ENCODE data around the gene ALOX12B. TPM values are rescaled to one million over a fixed set of nuclear protein-coding genes. Genes with fewer than 3 reads are reported as not detected.
"Not testable (repeated sequence)": the region's sequence is repeated elsewhere in the genome, so short reads cannot be mapped to it uniquely, and the experiment has no call there.

The ALOX12B gene
- total and polyA plus RNA-seq, 2 donors (not counting 1 experiment from before 2014, with no cell fraction given): 0.57 to 0.69 TPM

DNA sequence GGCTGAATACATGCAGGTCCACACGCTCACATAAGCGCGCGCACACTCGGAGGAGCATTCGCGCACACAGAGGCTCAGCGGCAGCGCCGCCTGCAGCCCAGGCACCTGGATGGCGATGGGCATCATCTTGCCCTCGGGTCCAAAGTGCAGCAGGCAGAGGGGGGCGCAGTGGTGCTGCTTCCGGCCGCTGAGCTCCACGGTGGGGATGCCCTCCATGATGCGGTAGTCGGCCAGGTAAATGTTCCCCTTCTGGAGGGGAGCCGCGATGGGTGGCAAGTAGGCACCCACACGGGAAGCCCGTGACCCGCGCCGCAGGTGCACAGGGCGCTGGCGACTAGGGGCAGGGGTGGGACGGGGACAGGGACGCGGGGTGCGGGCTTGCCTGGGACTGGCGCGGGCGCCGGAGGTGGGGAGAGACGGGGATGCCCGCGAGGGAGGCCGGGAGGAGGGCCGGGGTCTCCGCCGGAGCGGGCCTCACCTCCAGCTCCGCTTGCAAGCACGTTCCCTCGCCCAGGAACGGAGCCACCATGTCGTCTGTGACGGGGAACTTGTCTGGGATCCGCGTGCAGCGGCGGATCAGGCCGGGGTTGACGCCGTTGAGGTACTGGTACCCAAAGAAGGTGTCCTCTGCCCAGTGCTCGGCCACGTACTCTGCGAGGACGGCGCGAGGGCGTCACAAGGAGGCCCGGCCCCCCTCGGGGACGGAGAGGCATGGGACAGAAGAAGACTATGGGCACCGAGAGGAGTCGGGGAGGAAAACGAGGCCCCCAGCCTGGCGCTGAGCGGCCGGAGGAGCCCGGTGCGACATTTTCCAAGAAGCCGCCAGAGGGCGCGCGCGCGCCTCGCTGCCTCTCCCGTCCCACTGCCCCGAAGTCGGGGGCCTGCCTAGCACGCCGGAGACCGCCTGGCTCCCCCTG lies 8.0 kb downstream of the ALOX12B start:
- peak overlapping the region; percentile 92 for H3K27ac Mint-ChIP-seq
- peaks cover 9% of the 10 kb centered on the region for H4K20me1 ChIP-seq (ENCODE audit: control insufficient read depth, insufficient read depth, low read length, poor library complexity, severe bottlenecking)
- peak overlapping the region; percentile 76 for H3K9ac ChIP-seq (ENCODE audit: low read length)
- peak; percentile 90 for DNase-seq
- peaks cover 9 to 15% of the 10 kb centered on the region in 2 donors for H3K4me1 ChIP-seq (ENCODE audit: control insufficient read depth in 2 of 2, insufficient read depth in 2 of 2, low read length in 2 of 2)
- no peaks in the 10 kb centered on the region for H3K9me3 Mint-ChIP-seq (ENCODE audit: insufficient read depth)
- peak overlapping the region; percentile 48 to 75 for H3K27ac ChIP-seq (ENCODE audit: low read length in 2 of 2)
- H2AFZ ChIP-seq (ENCODE audit: insufficient read depth, low read depth, low read length, poor library complexity, severe bottlenecking): peak overlapping the region; percentile 98
- peaks cover 6% of the 10 kb centered on the region for H3K27me3 Mint-ChIP-seq
- 1% methylated on average over 81 of the region's 87 CpGs for WGBS (ENCODE audit: insufficient coverage)
- peak overlapping the region; percentile 97 for H3K4me2 ChIP-seq (replicated peaks; ENCODE audit: low read depth, low read length, poor library complexity, severe bottlenecking)
- peak overlapping the region; percentile 96 for H3K4me3 Mint-ChIP-seq
- POLR2A ChIA-PET: interaction anchor here (0.6 to 1.3 kb wide), 13 partner anchors 9 to 210 kb away, joined by 3 to 8 read pairs (median 3); partner anchors contain the start of gene CTC1
- no peaks in the 10 kb centered on the region for H3K36me3 ChIP-seq (replicated peaks in 1 of 2; ENCODE audit: control extremely low read depth in 1 of 2, control insufficient read depth in 1 of 2, extremely low read depth in 1 of 2, insufficient read depth in 2 of 2, low read length in 1 of 2)
- peaks cover 7% of the 10 kb centered on the region for H3K79me2 ChIP-seq (ENCODE audit: control insufficient read depth, insufficient read depth, low read length)
- peaks cover 14% of the 10 kb centered on the region for H3K4me1 Mint-ChIP-seq
- H3K27me3 ChIP-seq (replicated peaks in 1 of 4; ENCODE audit: control extremely low read depth in 1 of 4, control insufficient read depth in 3 of 4, insufficient read depth in 4 of 4, low read length in 3 of 4): peaks cover 0 to 19% (median 10%) of the 10 kb centered on the region in 4 experiments
- peak overlapping the region in 4 of 5 experiments; percentile 57 to 76 (median 70) for H3K4me3 ChIP-seq (ENCODE audit: control extremely low read depth in 1 of 5, extremely low read depth in 1 of 5, insufficient read depth in 1 of 5, low read depth in 2 of 5, low read length in 4 of 5)
- CTCF ChIA-PET: interaction anchor here (0.7 to 11.5 kb wide), 19 partner anchors 9 to 667 kb away, joined by 3 to 360 read pairs (median 4); partner anchors contain the start of genes ALOX12B, ALOXE3, BORCS6 and SLC25A35
- no peaks in the 10 kb centered on the region for H3K9me3 ChIP-seq (ENCODE audit: control extremely low read depth in 1 of 3, control insufficient read depth in 2 of 3, insufficient read depth in 1 of 3, low read length in 2 of 3)
- intact Hi-C loops (cut with micrococcal nuclease): loop anchor here (1.0 to 2.0 kb wide), 5 partner anchors 12 to 221 kb away; partner anchors contain the start of gene ALOXE3
- ATAC-seq (ENCODE audit: low read depth): peak; percentile 82
- no peak for TF ChIP-seq EZH2 (IDR thresholded peaks at IDR 0.05; ENCODE audit: borderline replicate concordance, insufficient read depth, low read depth, low read length, poor library complexity, severe bottlenecking)
- TF ChIP-seq, protein P1, sequence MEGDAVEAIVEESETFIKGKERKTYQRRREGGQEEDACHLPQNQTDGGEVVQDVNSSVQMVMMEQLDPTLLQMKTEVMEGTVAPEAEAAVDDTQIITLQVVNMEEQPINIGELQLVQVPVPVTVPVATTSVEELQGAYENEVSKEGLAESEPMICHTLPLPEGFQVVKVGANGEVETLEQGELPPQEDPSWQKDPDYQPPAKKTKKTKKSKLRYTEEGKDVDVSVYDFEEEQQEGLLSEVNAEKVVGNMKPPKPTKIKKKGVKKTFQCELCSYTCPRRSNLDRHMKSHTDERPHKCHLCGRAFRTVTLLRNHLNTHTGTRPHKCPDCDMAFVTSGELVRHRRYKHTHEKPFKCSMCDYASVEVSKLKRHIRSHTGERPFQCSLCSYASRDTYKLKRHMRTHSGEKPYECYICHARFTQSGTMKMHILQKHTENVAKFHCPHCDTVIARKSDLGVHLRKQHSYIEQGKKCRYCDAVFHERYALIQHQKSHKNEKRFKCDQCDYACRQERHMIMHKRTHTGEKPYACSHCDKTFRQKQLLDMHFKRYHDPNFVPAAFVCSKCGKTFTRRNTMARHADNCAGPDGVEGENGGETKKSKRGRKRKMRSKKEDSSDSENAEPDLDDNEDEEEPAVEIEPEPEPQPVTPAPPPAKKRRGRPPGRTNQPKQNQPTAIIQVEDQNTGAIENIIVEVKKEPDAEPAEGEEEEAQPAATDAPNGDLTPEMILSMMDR (IDR thresholded peaks at IDR 0.05): peak; percentile 90

DNA sequence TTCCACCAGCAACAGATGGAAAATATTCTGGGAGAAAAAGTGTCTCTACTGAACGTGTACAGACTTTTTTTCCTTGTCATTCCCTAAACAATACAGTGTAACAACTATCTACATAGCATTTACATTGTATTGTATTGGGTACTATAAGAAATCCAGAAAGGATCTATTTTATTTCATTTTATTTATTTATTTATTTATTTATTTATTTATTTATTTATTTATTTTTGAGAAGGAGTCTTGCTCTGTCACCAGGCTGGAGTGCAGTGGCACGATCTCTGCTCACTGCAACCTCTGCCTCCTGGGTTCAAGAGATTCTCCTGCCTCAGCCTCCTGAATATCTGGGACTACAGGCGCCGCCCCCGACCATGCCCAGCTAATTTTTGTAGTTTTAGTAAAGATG lies 9.6 kb downstream of the ALOX12B start:
- Histone ChIP-seq H3K27me3 (replicated peaks in 1 of 4; ENCODE audit: control extremely low read depth in 1 of 4, control insufficient read depth in 3 of 4, insufficient read depth in 4 of 4, low read length in 3 of 4) (peaks cover 0 to 35% (median 22%) of the 10 kb centered on the region in 4 experiments), H3K4me1 (ENCODE audit: control insufficient read depth in 2 of 2, insufficient read depth in 2 of 2, low read length in 2 of 2) (peaks cover 24 to 31% of the 10 kb centered on the region in 2 donors)
- H3K27ac ChIP-seq (ENCODE audit: low read length in 2 of 2); ATAC-seq (ENCODE audit: low read depth); POLR2A ChIA-PET; H3K4me2 ChIP-seq (replicated peaks; ENCODE audit: low read depth, low read length, poor library complexity, severe bottlenecking); H3K9ac ChIP-seq (ENCODE audit: low read length); H3K27ac Mint-ChIP-seq; H3K9me3 ChIP-seq (ENCODE audit: control extremely low read depth in 1 of 3, control insufficient read depth in 2 of 3, insufficient read depth in 1 of 3, low read length in 2 of 3); H3K9me3 Mint-ChIP-seq (ENCODE audit: insufficient read depth); intact Hi-C loops (cut with micrococcal nuclease); DNase-seq; H2AFZ ChIP-seq (ENCODE audit: insufficient read depth, low read depth, low read length, poor library complexity, severe bottlenecking); H4K20me1 ChIP-seq (ENCODE audit: control insufficient read depth, insufficient read depth, low read length, poor library complexity, severe bottlenecking); H3K79me2 ChIP-seq (ENCODE audit: control insufficient read depth, insufficient read depth, low read length); H3K4me3 ChIP-seq (ENCODE audit: control extremely low read depth in 1 of 5, extremely low read depth in 1 of 5, insufficient read depth in 1 of 5, low read depth in 2 of 5, low read length in 4 of 5); H3K36me3 ChIP-seq (replicated peaks in 1 of 2; ENCODE audit: control extremely low read depth in 1 of 2, control insufficient read depth in 1 of 2, extremely low read depth in 1 of 2, insufficient read depth in 2 of 2, low read length in 1 of 2); H3K4me3 Mint-ChIP-seq: not testable (repeated sequence)
- H3K27me3 Mint-ChIP-seq: peaks cover 20% of the 10 kb centered on the region
- peaks cover 30% of the 10 kb centered on the region for H3K4me1 Mint-ChIP-seq
- CTCF ChIA-PET: interaction anchor here (1.0 to 11.5 kb wide), 5 partner anchors 12 to 80 kb away, joined by 3 to 360 read pairs (median 121); partner anchors contain the start of genes ALOX12B and ALOXE3
- WGBS (ENCODE audit: insufficient coverage): no CpG with 5 or more reads among the region's 5 CpGs

All from B cell (primary cell).